Sigmoid colon (tissue), 7 donors: Measurements from ENCODE around the gene SMARCC1. TPM values are rescaled to one million over a fixed set of nuclear protein-coding genes. Genes with fewer than 3 reads are reported as not detected.

Experiments
- DNase-seq: peaks from one replicate; pipeline ENCODE4 v3.0.0-alpha.2; 2019
- H3K27ac ChIP-seq, 4 donors: fragments of 200-600 bp; sonication (generic); one replicate each; pipeline ENCODE4 v1.5.1; 2016 to 2019; ENCODE audit warnings: mild to moderate bottlenecking in 1 of 4
- H3K27me3 ChIP-seq, 3 donors: fragments of 200-600 bp; sonication (generic); one replicate each; pipeline ENCODE4 v1.5.1; 2019; ENCODE audit warnings: mild to moderate bottlenecking in 1 of 3
- H3K36me3 ChIP-seq, 4 donors: fragments of 200-600 bp; sonication (generic); one replicate each; pipeline ENCODE4 v1.5.1; 2016 to 2019
- H3K4me1 ChIP-seq, 4 donors: fragments of 200-600 bp; sonication (generic); one replicate each; pipeline ENCODE4 v1.5.1; 2017 to 2019
- H3K4me3 ChIP-seq, 4 donors: fragments of 200-600 bp; sonication (generic); one replicate each; pipeline ENCODE4 v1.5.1; 2017 to 2019; ENCODE audit warnings: mild to moderate bottlenecking in 2 of 4, moderate library complexity in 1 of 4
- H3K9me3 ChIP-seq, 4 donors: fragments of 200-600 bp in 3 of 4; sonication (generic) in 3 of 4; one replicate each; pipeline versions ENCODE4 v1.5.1 to v1.6.1; 2013 to 2019
- EP300 ChIP-seq, 4 donors: sonication (generic); formaldehyde crosslinking; IDR thresholded peaks; one replicate each; pipeline ENCODE4 v1.6.1; 2017; ENCODE audit warnings: antibody characterized with exemption in 4 of 4
- POLR2A ChIP-seq, 2 donors: fragments of 450-650 bp; IDR thresholded peaks; one replicate each; pipeline ENCODE4 v1.6.1; 2016; ENCODE audit warnings: antibody characterized with exemption in 2 of 2, mild to moderate bottlenecking in 2 of 2, moderate library complexity in 2 of 2
- POLR2AphosphoS5 ChIP-seq, 4 donors: sonication (generic); formaldehyde crosslinking; IDR thresholded peaks; one replicate each; pipeline ENCODE4 v1.6.1; 2017; ENCODE audit warnings: antibody characterized with exemption in 4 of 4
- WGBS, 2 donors: extraction: QIAGEN DNeasy Blood & Tissue Kit; methylation state at CpG; one replicate each; pipeline ENCODE4 v1.1.7; 2013; 5-methylcytosine and 5-hydroxymethylcytosine counted together
- intact Hi-C: fragments of 100-400 bp; cut with DNase I; formaldehyde crosslinking; loops from one replicate; pipeline ENCODE4 v1.15.1; 2023
- polyA plus RNA-seq, 3 donors: library from polyadenylated mRNA; stranded (reverse); fragments of 200-250 nt; gene quantifications; one replicate each; pipeline ENCODE4 v1.2.3, GENCODE V29; 2013
- total RNA-seq, 4 donors: library from RNA; depleted of rRNA; stranded (reverse); fragments of >200 nt; gene quantifications; one replicate each; pipeline ENCODE4 v1.1.0, GENCODE V29; 2016
- TF ChIP-seq, protein P1 (sequence below), 4 experiments: fragments of 450-650 bp in 3 of 4; fragments of 200-600 bp in 1 of 4; IDR thresholded peaks; one replicate each; pipeline ENCODE4 v1.5.1; 2016 to 2019; ENCODE audit warnings: antibody characterized with exemption in 4 of 4, mild to moderate bottlenecking in 3 of 4, moderate library complexity in 2 of 4
- donor health status: healthy with polysubstance abuse.
- donor health status: Bipolar disorder and iron deficiency.
- donor health status: healthy.

Gene SMARCC1
- total and polyA plus RNA-seq, 7 donors = 11.1 to 57.3 (median 43.9) TPM

DNA sequence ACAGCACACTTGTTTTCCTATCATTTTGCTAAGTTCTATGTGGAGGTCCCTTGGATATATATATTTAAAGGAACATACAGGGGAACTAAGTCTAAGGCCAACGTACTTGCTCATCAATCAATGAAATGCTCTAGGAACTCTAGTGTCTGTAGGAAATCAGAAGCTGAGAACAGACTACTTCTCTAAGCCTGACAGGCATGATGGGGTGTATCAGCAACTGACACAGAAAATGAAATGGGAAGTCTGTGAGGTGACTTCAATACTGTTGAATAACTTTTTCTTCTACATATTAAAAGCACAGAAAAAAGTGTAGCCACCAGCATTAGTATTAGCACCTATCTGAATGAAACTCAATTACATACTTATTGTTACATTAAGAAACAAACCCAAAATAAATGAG lies 146.2 kb downstream of the SMARCC1 start:
- no peak overlapping the region for H3K27ac ChIP-seq
- intact Hi-C loops = no loop called here
- no peaks in the 10 kb centered on the region for H3K9me3 ChIP-seq
- no peaks in the 10 kb centered on the region for H3K27me3 ChIP-seq
- DNase-seq = no peak
- no peak for TF ChIP-seq EP300 (IDR thresholded peaks at IDR 0.05)
- no peak for TF ChIP-seq POLR2AphosphoS5 (IDR thresholded peaks at IDR 0.05)
- no peak for TF ChIP-seq POLR2A (IDR thresholded peaks at IDR 0.05)
- TF ChIP-seq, protein P1, sequence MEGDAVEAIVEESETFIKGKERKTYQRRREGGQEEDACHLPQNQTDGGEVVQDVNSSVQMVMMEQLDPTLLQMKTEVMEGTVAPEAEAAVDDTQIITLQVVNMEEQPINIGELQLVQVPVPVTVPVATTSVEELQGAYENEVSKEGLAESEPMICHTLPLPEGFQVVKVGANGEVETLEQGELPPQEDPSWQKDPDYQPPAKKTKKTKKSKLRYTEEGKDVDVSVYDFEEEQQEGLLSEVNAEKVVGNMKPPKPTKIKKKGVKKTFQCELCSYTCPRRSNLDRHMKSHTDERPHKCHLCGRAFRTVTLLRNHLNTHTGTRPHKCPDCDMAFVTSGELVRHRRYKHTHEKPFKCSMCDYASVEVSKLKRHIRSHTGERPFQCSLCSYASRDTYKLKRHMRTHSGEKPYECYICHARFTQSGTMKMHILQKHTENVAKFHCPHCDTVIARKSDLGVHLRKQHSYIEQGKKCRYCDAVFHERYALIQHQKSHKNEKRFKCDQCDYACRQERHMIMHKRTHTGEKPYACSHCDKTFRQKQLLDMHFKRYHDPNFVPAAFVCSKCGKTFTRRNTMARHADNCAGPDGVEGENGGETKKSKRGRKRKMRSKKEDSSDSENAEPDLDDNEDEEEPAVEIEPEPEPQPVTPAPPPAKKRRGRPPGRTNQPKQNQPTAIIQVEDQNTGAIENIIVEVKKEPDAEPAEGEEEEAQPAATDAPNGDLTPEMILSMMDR (IDR thresholded peaks at IDR 0.05) = no peak
- peaks cover 0 to 77% (median 14%) of the 10 kb centered on the region in 4 donors for H3K36me3 ChIP-seq
- no peak overlapping the region for H3K4me3 ChIP-seq
- 84 to 90% methylated on average over 1 of the region's 1 CpG for WGBS, 2 donors
- no peaks in the 10 kb centered on the region for H3K4me1 ChIP-seq

- H3K27ac ChIP-seq = no peak overlapping the region
- intact Hi-C loops = no loop called here
- H3K27me3 ChIP-seq = no peaks in the 10 kb centered on the region
- WGBS, 2 donors = 76 to 83% methylated on average over 6 of the region's 6 CpGs
- H3K4me1 ChIP-seq = no peaks in the 10 kb centered on the region
- H3K36me3 ChIP-seq = peaks cover 0 to 82% (median 14%) of the 10 kb centered on the region in 4 donors
- no peaks in the 10 kb centered on the region for H3K9me3 ChIP-seq
- DNase-seq = no peak
- TF ChIP-seq POLR2AphosphoS5 (IDR thresholded peaks at IDR 0.05) = no peak
- no peak overlapping the region for H3K4me3 ChIP-seq
These were observed 146.7 kb downstream of the SMARCC1 start for GRCh38 chr3:47634996-47635395.

- TF ChIP-seq, protein P1 (IDR thresholded peaks at IDR 0.05) = no peak
- TF ChIP-seq POLR2AphosphoS5 (IDR thresholded peaks at IDR 0.05) (no peak), POLR2A (IDR thresholded peaks at IDR 0.05) (no peak), EP300 (IDR thresholded peaks at IDR 0.05) (no peak)
- no peaks in the 10 kb centered on the region for H3K4me1 ChIP-seq
- H3K27me3 ChIP-seq = no peaks in the 10 kb centered on the region
- peaks cover 0 to 75% (median 9%) of the 10 kb centered on the region in 4 donors for H3K36me3 ChIP-seq
- no peak overlapping the region for H3K4me3 ChIP-seq
- DNase-seq = no peak
- intact Hi-C loops = no loop called here
- no peak overlapping the region for H3K27ac ChIP-seq
- H3K9me3 ChIP-seq = no peaks in the 10 kb centered on the region
- WGBS, 2 donors = 93 to 99% methylated on average over 1 of the region's 1 CpG
These were observed 150.9 kb downstream of the SMARCC1 start for GRCh38 chr3:47630810-47631209.

DNA sequence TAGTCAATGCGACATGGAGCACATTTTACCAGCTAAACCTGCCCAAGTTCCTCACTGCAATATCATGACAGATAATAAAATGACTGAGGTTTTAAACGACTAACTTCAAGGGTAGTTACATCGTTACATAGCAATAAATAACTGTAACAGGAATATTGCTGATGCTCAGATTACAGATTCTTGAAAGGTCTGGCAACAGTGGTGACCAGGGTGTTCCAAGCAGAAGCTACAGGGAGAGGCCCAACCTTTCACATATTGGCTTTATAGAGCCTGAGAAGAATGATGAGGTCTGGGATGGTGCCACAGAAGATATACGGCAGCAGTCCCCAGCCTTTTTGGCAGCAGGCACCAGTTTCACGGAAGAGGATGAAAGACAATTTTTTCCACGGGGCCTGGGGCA lies 151.9 kb downstream of the SMARCC1 start:
- 80 to 83% methylated on average over 6 of the region's 6 CpGs for WGBS, 2 donors
- H3K9me3 ChIP-seq = no peaks in the 10 kb centered on the region
- no peak for DNase-seq
- intact Hi-C loops = no loop called here
- H3K4me3 ChIP-seq = no peak overlapping the region
- TF ChIP-seq POLR2AphosphoS5 (IDR thresholded peaks at IDR 0.05) = no peak
- no peak for TF ChIP-seq EP300 (IDR thresholded peaks at IDR 0.05)
- no peak for TF ChIP-seq POLR2A (IDR thresholded peaks at IDR 0.05)
- TF ChIP-seq, protein P1 (IDR thresholded peaks at IDR 0.05) = no peak
- H3K27me3 ChIP-seq = no peaks in the 10 kb centered on the region
- H3K4me1 ChIP-seq = no peaks in the 10 kb centered on the region
- peaks cover 0 to 71% (median 7%) of the 10 kb centered on the region in 4 donors for H3K36me3 ChIP-seq
- no peak overlapping the region for H3K27ac ChIP-seq

GRCh38 chr3:47628426-47628825 lies 153.3 kb downstream of the SMARCC1 start:
- TF ChIP-seq POLR2AphosphoS5 (IDR thresholded peaks at IDR 0.05) (no peak), POLR2A (IDR thresholded peaks at IDR 0.05) (no peak)
- TF ChIP-seq, protein P1 (IDR thresholded peaks at IDR 0.05) = no peak
- intact Hi-C loops = no loop called here
- DNase-seq = no peak

More at GRCh38 chr3:47628426-47628825, 153.3 kb downstream of the SMARCC1 start:
- WGBS, 2 donors = 86 to 94% methylated on average over 6 of the region's 6 CpGs
- Histone ChIP-seq H3K36me3 (peaks cover 0 to 66% (median 6%) of the 10 kb centered on the region in 4 donors), H3K4me3 (no peak overlapping the region), H3K4me1 (no peaks in the 10 kb centered on the region), H3K27ac (no peak overlapping the region), H3K9me3 (no peaks in the 10 kb centered on the region), H3K27me3 (no peaks in the 10 kb centered on the region)
